Nephron (organoid): ENCODE measurements around the gene LY6G6C.

Source experiments
- H3K27ac Mint-ChIP-seq, 3 experiments: 2 replicates each; pipeline ENCODE4 v1.8.0; 2020; ENCODE audit warnings: mixed read lengths in 3 of 3, mild to moderate bottlenecking in 2 of 3, moderate library complexity in 1 of 3
- H3K27me3 Mint-ChIP-seq: 2 replicates; pipeline ENCODE4 v1.8.0; 2021; ENCODE audit warnings: low read depth, mild to moderate bottlenecking, moderate library complexity, mixed read lengths
- H3K36me3 Mint-ChIP-seq: 2 replicates; pipeline ENCODE4 v1.8.0; 2020; ENCODE audit warnings: low read depth, mixed read lengths
- H3K4me1 Mint-ChIP-seq: 2 replicates; pipeline ENCODE4 v1.8.0; 2020; ENCODE audit warnings: mixed read lengths
- H3K4me3 Mint-ChIP-seq, 3 experiments: 2 replicates each; pipeline ENCODE4 v1.8.0; 2020; ENCODE audit warnings: mild to moderate bottlenecking in 3 of 3, mixed read lengths in 3 of 3, moderate library complexity in 2 of 3
- H3K9me3 Mint-ChIP-seq: 2 replicates; pipeline ENCODE4 v1.8.0; 2020; ENCODE audit warnings: mixed read lengths
- CTCF ChIP-seq, 3 experiments: fragments of 200-600 bp; sonication (generic); IDR thresholded peaks; one replicate each; pipeline ENCODE4 v1.5.0; 2021; ENCODE audit warnings: antibody characterized with exemption in 3 of 3; ENCODE audit not compliant: unreplicated experiment in 3 of 3

Gene LY6G6C

GRCh38 chr6:31725502-31726350 lies 4.2 kb upstream of the LY6G6C start:
- Mint-ChIP-seq H3K4me3 (peak overlapping the region in 2 of 3 experiments; percentile 0 to 24), H3K4me1 (peaks cover 12% of the 10 kb centered on the region)

GRCh38 chr6:31723980-31724691 lies 2.6 kb upstream of the LY6G6C start:
- H3K4me1 Mint-ChIP-seq: peaks cover 5% of the 10 kb centered on the region
- H3K4me3 Mint-ChIP-seq: no peak overlapping the region
- H3K27ac Mint-ChIP-seq: peak overlapping the region in 1 of 3 experiments; percentile 14
- peaks cover 44% of the 10 kb centered on the region for H3K36me3 Mint-ChIP-seq
- H3K27me3 Mint-ChIP-seq: peaks cover 4% of the 10 kb centered on the region
- H3K9me3 Mint-ChIP-seq: no peaks in the 10 kb centered on the region
- no peak for TF ChIP-seq CTCF (IDR thresholded peaks at IDR 0.05; ENCODE audit: unreplicated experiment in 3 of 3)

More at GRCh38 chr6:31725502-31726350, 4.2 kb upstream of the LY6G6C start:
- Mint-ChIP-seq H3K27me3 (no peaks in the 10 kb centered on the region), H3K36me3 (peaks cover 53% of the 10 kb centered on the region), H3K27ac (peak overlapping the region in 2 of 3 experiments; percentile 3 to 64), H3K9me3 (no peaks in the 10 kb centered on the region)
- no peak for TF ChIP-seq CTCF (IDR thresholded peaks at IDR 0.05; ENCODE audit: unreplicated experiment in 3 of 3)

GRCh38 chr6:31723245-31723979 lies 1.9 kb upstream of the LY6G6C start, which contains the start of gene MPIG6B:
TSS of gene MPIG6B (plus strand) at chr6:31723373. CDS start at chr6:31723384, 11 bp downstream.
- peak within 1 kb of the TSS in 1 of 3 experiments; percentile 14 for H3K27ac Mint-ChIP-seq
- peaks cover 37% of the 10 kb centered on the region for H3K36me3 Mint-ChIP-seq
- H3K4me1 Mint-ChIP-seq: no peaks in the 10 kb centered on the region
- TF ChIP-seq CTCF (IDR thresholded peaks at IDR 0.05; ENCODE audit: unreplicated experiment in 3 of 3): no peak
- peaks cover 4% of the 10 kb centered on the region for H3K27me3 Mint-ChIP-seq
- H3K9me3 Mint-ChIP-seq: no peaks in the 10 kb centered on the region
- no peak within 1 kb of the TSS for H3K4me3 Mint-ChIP-seq

- Mint-ChIP-seq H3K27me3 (peaks cover 4% of the 10 kb centered on the region), H3K27ac (no peak overlapping the region)
Measured at GRCh38 chr6:31722173-31722572, 627 bp upstream of the LY6G6C start.

More at GRCh38 chr6:31722173-31722572, 627 bp upstream of the LY6G6C start:
- Mint-ChIP-seq H3K4me1 (no peaks in the 10 kb centered on the region), H3K36me3 (peaks cover 28% of the 10 kb centered on the region), H3K4me3 (no peak overlapping the region), H3K9me3 (no peaks in the 10 kb centered on the region)
- TF ChIP-seq CTCF (IDR thresholded peaks at IDR 0.05; ENCODE audit: unreplicated experiment in 3 of 3): no peak
